ENCODE measurements around the gene C1orf122.

The C1orf122 gene

DNA sequence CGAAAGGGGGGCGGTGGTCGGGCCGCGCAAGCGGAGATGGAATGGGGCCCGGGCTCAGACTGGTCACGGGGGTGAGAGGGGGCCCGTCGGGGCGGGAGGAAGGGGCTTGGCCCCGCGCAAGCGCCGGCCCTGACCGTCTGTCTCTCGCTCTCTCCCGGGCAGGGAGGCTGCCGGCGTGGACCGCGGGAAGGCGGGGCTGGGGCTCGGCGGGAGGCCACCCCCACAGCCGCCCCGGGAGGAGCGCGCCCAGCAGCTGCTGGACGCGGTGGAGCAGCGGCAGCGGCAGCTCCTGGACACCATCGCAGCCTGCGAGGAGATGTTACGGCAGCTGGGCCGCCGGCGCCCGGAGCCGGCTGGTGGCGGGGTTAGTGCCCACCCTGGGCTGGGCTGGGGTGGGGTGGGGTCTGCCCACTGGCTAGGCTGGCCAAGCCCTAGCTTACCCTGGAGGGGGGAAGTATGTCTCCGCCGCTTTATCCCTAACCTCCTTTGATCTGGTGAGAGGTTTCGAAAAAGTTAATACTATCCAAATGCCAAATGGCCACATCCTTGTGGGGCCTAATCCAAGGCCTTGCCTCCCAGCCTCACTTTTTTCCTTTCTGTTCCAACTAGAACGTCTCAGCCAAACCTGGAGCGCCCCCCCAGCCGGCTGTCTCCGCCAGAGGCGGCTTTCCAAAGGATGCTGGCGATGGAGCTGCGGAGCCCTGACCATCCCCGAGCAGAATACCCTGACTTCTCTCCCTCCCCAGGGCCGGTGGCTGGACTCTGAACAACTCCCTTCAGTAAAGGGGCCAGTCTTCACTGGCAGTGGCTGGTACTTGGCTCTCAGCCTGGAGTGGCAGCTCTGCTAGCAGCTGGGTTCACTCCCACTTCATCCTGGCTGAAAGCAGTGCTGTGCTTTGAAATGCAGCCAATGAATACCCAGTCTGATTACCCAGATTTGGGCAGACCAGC lies 1.1 kb downstream of the C1orf122 start:
- Histone ChIP-seq H3K27ac (ENCODE audit: low read length) (peak overlapping the region; percentile 4), H3K4me3 (ENCODE audit: low read length) (peak overlapping the region; percentile 97), H3K27me3 (ENCODE audit: control insufficient read depth, insufficient read depth, low read length) (no peaks in the 10 kb centered on the region), H3K4me1 (ENCODE audit: control insufficient read depth, low read depth, low read length) (peaks cover 9% of the 10 kb centered on the region), H3K36me3 (ENCODE audit: control insufficient read depth, low read depth, low read length) (peaks cover 32% of the 10 kb centered on the region), H3K9ac (ENCODE audit: low read length) (peak overlapping the region; percentile 44), H3K9me3 (ENCODE audit: control insufficient read depth, low read depth, low read length) (no peaks in the 10 kb centered on the region)

DNA sequence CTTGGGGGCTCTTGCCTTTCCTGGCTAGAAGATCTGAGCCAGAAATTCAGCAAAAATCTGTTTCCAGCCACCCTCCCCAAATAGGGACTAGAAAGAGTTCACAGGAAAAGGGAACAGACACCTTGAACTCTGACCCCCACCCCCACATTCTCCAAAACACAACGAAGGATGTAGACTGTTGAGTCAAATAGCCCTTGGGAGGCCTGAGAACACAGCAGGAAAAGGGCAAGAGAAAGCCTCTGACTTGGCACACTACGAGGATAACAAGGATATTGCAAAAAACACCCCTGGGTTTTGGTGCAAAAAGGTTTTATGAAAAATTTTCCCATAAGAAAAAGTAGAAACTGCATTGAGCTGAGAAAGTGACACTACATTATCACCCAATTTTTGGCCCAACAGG lies 2.4 kb downstream of the C1orf122 start:
- Histone ChIP-seq H3K27me3 (ENCODE audit: control insufficient read depth, insufficient read depth, low read length) (no peaks in the 10 kb centered on the region), H3K27ac (ENCODE audit: low read length) (no peak overlapping the region), H3K9me3 (ENCODE audit: control insufficient read depth, low read depth, low read length) (no peaks in the 10 kb centered on the region), H3K9ac (ENCODE audit: low read length) (no peak overlapping the region), H3K4me3 (ENCODE audit: low read length) (no peak overlapping the region), H3K4me1 (ENCODE audit: control insufficient read depth, low read depth, low read length) (peaks cover 9% of the 10 kb centered on the region), H3K36me3 (ENCODE audit: control insufficient read depth, low read depth, low read length) (peaks cover 23% of the 10 kb centered on the region)

DNA sequence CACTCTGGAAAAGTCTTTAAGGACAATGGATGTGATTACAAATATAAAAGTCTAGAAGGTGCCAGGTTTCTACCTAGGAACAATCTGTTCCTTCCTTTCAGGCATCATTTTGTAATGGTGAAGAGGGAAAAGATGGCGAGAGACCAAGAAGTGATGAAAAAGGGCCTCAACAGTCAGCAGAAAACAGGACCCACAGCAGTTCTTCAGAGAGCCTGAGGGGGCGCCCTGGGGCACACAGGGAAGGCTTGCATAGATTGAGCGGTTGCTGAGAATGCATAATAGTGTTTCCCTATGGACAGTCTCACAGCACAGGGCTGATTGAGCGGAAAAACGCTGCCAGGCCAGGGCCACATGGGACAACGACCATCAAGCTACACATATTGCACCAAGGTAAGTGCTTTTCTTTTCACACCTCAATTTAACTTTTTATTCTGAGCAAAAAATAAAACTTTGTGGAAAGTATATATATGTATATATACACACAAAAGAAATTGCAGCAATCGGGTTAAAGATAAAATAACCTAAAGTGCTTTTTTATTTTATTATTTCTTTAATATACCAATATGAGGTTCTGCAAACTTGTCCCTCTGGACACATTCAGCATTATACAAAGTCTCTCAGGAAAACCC lies 3.6 kb downstream of the C1orf122 start:
- no peak overlapping the region for H3K27ac ChIP-seq (ENCODE audit: low read length)
- H3K9me3 ChIP-seq (ENCODE audit: control insufficient read depth, low read depth, low read length), result no peaks in the 10 kb centered on the region
- no peak overlapping the region for H3K9ac ChIP-seq (ENCODE audit: low read length)
- H3K4me3 ChIP-seq (ENCODE audit: low read length), result no peak overlapping the region
- peaks cover 9% of the 10 kb centered on the region for H3K4me1 ChIP-seq (ENCODE audit: control insufficient read depth, low read depth, low read length)
- peaks cover 11% of the 10 kb centered on the region for H3K36me3 ChIP-seq (ENCODE audit: control insufficient read depth, low read depth, low read length)
- H3K27me3 ChIP-seq (ENCODE audit: control insufficient read depth, insufficient read depth, low read length), result no peaks in the 10 kb centered on the region

DNA sequence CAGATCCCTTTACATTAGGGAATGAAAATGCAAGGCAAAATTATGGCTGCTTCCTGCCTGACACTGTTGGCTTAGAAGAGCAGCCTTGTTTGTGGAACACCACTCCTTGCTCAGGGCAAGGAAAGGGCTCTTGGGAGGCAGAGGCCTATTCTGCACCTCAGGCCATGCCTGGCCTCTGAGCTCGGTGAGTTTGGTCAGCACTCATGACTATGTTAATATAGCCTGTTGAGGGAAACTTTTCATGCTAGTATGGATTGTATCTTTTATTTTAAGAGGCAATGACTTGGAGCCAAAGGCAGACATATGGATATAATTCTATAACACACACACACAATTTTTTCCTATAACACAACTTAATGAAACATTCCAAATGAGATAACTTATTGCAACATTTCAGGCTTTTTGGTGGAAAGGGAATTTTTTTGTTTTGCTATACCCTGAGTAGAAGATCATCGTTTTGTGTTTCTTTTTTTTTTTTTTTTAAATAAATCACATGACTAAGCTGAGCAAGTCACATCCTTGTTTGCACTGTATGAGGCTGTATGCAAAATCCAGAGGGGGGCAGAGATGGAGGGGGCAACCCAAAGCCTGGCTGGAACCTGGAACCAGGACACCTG lies 6.0 kb downstream of the C1orf122 start:
- H3K27ac ChIP-seq (ENCODE audit: low read length), result no peak overlapping the region
- H3K36me3 ChIP-seq (ENCODE audit: control insufficient read depth, low read depth, low read length), result peaks cover 9% of the 10 kb centered on the region
- no peak overlapping the region for H3K9ac ChIP-seq (ENCODE audit: low read length)
- H3K4me3 ChIP-seq (ENCODE audit: low read length), result no peak overlapping the region
- no peaks in the 10 kb centered on the region for H3K9me3 ChIP-seq (ENCODE audit: control insufficient read depth, low read depth, low read length)
- no peaks in the 10 kb centered on the region for H3K27me3 ChIP-seq (ENCODE audit: control insufficient read depth, insufficient read depth, low read length)
- H3K4me1 ChIP-seq (ENCODE audit: control insufficient read depth, low read depth, low read length), result peaks cover 6% of the 10 kb centered on the region

DNA sequence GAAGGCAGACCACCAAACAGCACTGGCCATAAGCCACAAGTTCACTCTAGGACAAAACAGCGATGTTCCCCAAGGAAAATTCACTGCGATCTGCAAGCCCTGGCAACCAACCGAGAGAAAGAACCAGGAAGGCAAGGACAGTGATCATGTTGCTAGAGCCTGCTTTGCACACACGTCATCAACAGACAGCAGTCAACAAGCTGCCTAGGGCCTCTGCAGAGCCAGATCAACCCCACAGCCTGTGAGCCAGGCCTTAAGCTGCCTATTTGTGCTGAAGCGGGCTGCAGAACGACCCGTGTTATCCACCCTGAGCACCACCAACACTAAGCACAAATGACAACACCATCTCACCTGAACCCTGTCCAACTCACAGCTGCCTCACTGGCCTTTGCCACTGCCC lies 6.7 kb downstream of the C1orf122 start:
- Histone ChIP-seq H3K27ac (ENCODE audit: low read length) (no peak overlapping the region), H3K4me3 (ENCODE audit: low read length) (no peak overlapping the region), H3K4me1 (ENCODE audit: control insufficient read depth, low read depth, low read length) (peaks cover 4% of the 10 kb centered on the region), H3K9me3 (ENCODE audit: control insufficient read depth, low read depth, low read length) (no peaks in the 10 kb centered on the region), H3K36me3 (ENCODE audit: control insufficient read depth, low read depth, low read length) (peaks cover 9% of the 10 kb centered on the region), H3K27me3 (ENCODE audit: control insufficient read depth, insufficient read depth, low read length) (no peaks in the 10 kb centered on the region), H3K9ac (ENCODE audit: low read length) (no peak overlapping the region)

DNA sequence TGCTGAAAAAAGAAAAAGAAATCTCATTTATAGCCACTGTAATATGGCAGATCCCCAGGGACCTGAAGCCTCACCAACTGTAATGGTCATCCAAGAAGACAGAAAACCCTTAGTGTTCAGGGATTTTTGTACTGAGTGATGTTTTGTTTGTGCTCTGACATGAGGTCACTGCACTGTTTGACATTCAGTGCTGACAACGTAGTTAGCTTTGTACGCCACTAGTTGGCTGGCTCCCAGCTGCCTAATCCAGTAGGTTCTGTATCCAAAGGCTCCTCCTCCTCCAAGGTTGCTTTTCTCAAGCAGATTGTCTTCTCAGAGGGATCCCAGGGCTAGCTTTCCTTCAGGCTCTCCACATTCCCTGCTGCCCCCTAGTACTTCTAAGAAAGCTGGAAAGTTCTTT lies 9.9 kb downstream of the C1orf122 start:
- Histone ChIP-seq H3K9ac (ENCODE audit: low read length) (no peak overlapping the region), H3K27ac (ENCODE audit: low read length) (no peak overlapping the region), H3K9me3 (ENCODE audit: control insufficient read depth, low read depth, low read length) (no peaks in the 10 kb centered on the region), H3K4me3 (ENCODE audit: low read length) (no peak overlapping the region), H3K4me1 (ENCODE audit: control insufficient read depth, low read depth, low read length) (no peaks in the 10 kb centered on the region), H3K36me3 (ENCODE audit: control insufficient read depth, low read depth, low read length) (peaks cover 30% of the 10 kb centered on the region), H3K27me3 (ENCODE audit: control insufficient read depth, insufficient read depth, low read length) (no peaks in the 10 kb centered on the region)

DNA sequence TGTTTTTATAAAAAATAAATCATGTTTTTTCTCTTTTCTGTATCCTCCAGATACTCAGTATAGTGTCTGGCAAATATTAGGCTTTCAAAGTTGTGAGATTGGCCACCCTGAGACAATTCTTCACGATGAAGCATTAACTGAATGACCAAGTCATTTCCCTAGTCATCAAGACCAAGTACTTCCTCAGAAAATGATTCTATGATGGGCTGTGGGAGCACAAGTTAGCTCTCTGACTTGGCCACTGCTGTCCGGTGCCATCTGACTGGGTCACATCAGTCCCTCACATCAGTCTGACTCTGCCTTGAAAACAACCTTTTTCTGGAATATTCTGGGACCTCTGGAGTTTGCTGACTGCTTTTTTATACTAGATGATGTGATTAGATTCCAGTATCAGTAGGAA lies 13.9 kb downstream of the C1orf122 start:
- Histone ChIP-seq H3K4me3 (ENCODE audit: low read length) (no peak overlapping the region), H3K27me3 (ENCODE audit: control insufficient read depth, insufficient read depth, low read length) (no peaks in the 10 kb centered on the region), H3K36me3 (ENCODE audit: control insufficient read depth, low read depth, low read length) (peaks cover 39% of the 10 kb centered on the region), H3K9me3 (ENCODE audit: control insufficient read depth, low read depth, low read length) (no peaks in the 10 kb centered on the region), H3K27ac (ENCODE audit: low read length) (no peak overlapping the region), H3K4me1 (ENCODE audit: control insufficient read depth, low read depth, low read length) (no peaks in the 10 kb centered on the region), H3K9ac (ENCODE audit: low read length) (no peak overlapping the region)

DNA sequence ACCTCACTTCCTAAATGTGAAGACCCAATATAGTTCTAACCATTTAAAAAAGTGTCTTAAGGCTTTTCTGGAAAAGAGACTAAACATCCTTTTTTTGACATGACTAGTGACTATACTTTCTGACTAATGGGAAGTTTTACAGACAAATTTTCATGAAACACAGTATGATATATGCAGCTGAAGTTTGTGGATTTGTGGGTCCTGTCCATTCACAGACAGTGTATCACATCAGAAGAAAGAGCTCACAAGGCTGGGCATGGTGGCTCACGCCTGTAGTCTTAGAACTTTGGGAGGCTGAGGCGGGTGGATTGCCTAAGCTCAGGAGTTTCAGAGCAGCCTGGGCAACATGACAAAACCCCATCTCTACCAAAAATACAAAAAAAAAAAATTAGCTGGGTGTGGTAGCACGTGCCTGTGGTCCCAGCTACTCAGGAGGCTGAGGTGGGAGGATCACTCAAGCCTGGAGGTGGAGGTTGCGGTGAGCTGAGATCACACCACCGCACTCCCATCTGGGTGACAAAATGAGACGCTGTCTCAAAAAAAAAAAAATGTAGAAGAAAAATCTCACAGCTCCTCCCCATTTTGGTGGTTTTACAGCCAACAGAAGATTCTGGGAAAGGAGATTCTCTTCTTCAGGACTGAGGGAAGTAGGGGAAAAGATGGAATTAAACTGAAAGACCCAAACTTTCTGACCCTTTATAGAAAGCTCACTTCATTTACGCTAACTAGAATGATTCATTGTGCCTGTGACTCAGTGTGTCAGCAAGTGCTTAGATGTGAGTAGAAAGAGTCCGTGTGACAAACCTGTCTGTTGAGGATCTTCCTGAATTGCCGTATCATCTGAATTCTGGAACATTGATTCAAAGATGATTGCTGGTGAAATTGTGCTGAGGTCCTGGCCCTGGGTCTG lies 15.6 kb downstream of the C1orf122 start:
- H3K4me1 ChIP-seq (ENCODE audit: control insufficient read depth, low read depth, low read length), result no peaks in the 10 kb centered on the region
- H3K27me3 ChIP-seq (ENCODE audit: control insufficient read depth, insufficient read depth, low read length), result no peaks in the 10 kb centered on the region
- H3K4me3 ChIP-seq (ENCODE audit: low read length), result no peak overlapping the region
- H3K9me3 ChIP-seq (ENCODE audit: control insufficient read depth, low read depth, low read length), result no peaks in the 10 kb centered on the region
- H3K36me3 ChIP-seq (ENCODE audit: control insufficient read depth, low read depth, low read length), result peaks cover 36% of the 10 kb centered on the region
- no peak overlapping the region for H3K9ac ChIP-seq (ENCODE audit: low read length)
- no peak overlapping the region for H3K27ac ChIP-seq (ENCODE audit: low read length)

DNA sequence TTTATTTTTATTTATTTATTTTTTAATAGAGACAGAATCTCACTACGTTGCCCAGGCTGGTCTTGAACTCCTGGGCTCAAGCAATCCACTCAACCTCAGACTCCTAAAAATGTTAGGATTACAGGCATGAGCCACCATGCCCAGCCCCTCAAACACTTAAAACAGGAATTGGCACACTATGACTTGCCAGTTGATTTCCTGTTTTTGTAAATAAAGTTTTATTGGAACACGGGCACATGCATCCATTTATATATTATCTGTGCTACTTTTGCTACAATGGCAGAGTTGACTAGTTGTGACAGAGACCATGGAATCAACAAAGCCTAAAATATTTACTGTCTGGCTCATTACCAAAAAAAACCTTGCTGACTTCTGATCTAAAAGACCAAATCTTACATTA lies 16.4 kb downstream of the C1orf122 start:
- no peak overlapping the region for H3K4me3 ChIP-seq (ENCODE audit: low read length)
- peaks cover 36% of the 10 kb centered on the region for H3K36me3 ChIP-seq (ENCODE audit: control insufficient read depth, low read depth, low read length)
- no peak overlapping the region for H3K27ac ChIP-seq (ENCODE audit: low read length)
- H3K9ac ChIP-seq (ENCODE audit: low read length), result no peak overlapping the region
- no peaks in the 10 kb centered on the region for H3K4me1 ChIP-seq (ENCODE audit: control insufficient read depth, low read depth, low read length)
- H3K9me3 ChIP-seq (ENCODE audit: control insufficient read depth, low read depth, low read length), result no peaks in the 10 kb centered on the region
- no peaks in the 10 kb centered on the region for H3K27me3 ChIP-seq (ENCODE audit: control insufficient read depth, insufficient read depth, low read length)

DNA sequence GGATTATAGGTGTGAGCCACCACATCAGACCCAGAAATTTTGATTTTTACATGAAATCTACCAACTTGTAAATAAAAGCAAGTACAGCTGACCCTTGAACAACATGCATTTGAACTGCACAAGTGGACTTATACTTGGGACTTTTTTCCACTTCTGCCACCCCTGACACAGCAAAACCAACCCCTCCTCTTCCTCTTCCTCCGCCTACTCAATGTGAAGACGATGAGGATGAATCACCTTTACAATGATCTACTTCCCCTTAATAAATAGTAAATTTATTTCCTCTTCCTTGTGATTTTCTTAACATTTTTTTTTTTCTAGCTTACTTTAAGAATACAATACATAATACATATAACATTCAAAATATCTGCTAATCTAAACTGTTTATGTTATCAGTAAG lies 17.9 kb downstream of the C1orf122 start:
- no peaks in the 10 kb centered on the region for H3K27me3 ChIP-seq (ENCODE audit: control insufficient read depth, insufficient read depth, low read length)
- no peak overlapping the region for H3K27ac ChIP-seq (ENCODE audit: low read length)
- no peaks in the 10 kb centered on the region for H3K9me3 ChIP-seq (ENCODE audit: control insufficient read depth, low read depth, low read length)
- H3K4me1 ChIP-seq (ENCODE audit: control insufficient read depth, low read depth, low read length), result no peaks in the 10 kb centered on the region
- peaks cover 32% of the 10 kb centered on the region for H3K36me3 ChIP-seq (ENCODE audit: control insufficient read depth, low read depth, low read length)
- H3K9ac ChIP-seq (ENCODE audit: low read length), result no peak overlapping the region
- no peak overlapping the region for H3K4me3 ChIP-seq (ENCODE audit: low read length)
